OCI-LY7 (cell line): Measurements from ENCODE around the gene ERCC2. TPM values are rescaled to one million over a fixed set of nuclear protein-coding genes. Genes with fewer than 3 reads are reported as not detected.
"Not testable (repeated sequence)": the region's sequence is repeated elsewhere in the genome, so short reads cannot be mapped to it uniquely, and the experiment has no call there.

Experiments used
- BruUV-seq: library from RNA; stranded (reverse); fragments of 400-500 nt; replicated peaks from 2 replicates; lab custom pipeline; 2021; lab: Mats Ljungman, UMichigan
- CTCF ChIA-PET: fragments of 300-600 bp; sonication (Branson Sonifier 250); formaldehyde crosslinking; loops from one replicate; lab custom pipeline; 2022; ENCODE audit warnings: antibody characterized with exemption; ENCODE audit not compliant: unreplicated experiment; lab: Charles Lee
- POLR2A ChIA-PET: fragments of 300-600 bp; sonication (Branson Sonifier 250); formaldehyde crosslinking; loops from one replicate; lab custom pipeline; 2022; ENCODE audit warnings: antibody characterized with exemption; lab: Charles Lee
- DNase-seq: peaks from one replicate; pipeline ENCODE4 v3.0.0-alpha.2; 2015; ENCODE audit warnings: low spot score
- H2AFZ ChIP-seq: fragments of 200-600 bp; sonication (generic), shearing (Covaris generic); 2 replicates; pipeline ENCODE4 v1.6.1; 2014; ENCODE audit warnings: mild to moderate bottlenecking, antibody characterized with exemption, low read length, moderate library complexity
- H3K27ac ChIP-seq: fragments of 200-600 bp; sonication (generic); 2 replicates; pipeline ENCODE4 v1.5.1; 2014; ENCODE audit warnings: mixed run types, low read depth, mild to moderate bottlenecking, moderate library complexity, low read length, inconsistent platforms; ENCODE audit not compliant: poor library complexity, severe bottlenecking
- H3K36me3 ChIP-seq: fragments of 200-600 bp; sonication (generic); 2 replicates; pipeline ENCODE4 v1.6.1; 2014; ENCODE audit warnings: mild to moderate bottlenecking, antibody characterized with exemption, low read length, moderate library complexity, mixed read lengths; ENCODE audit not compliant: insufficient read depth
- H3K4me1 ChIP-seq: fragments of 200-600 bp; sonication (generic); 2 replicates; pipeline ENCODE4 v1.5.1; 2014; ENCODE audit warnings: mild to moderate bottlenecking, low read length; ENCODE audit not compliant: insufficient read depth, poor library complexity, severe bottlenecking
- H3K4me2 ChIP-seq: fragments of 200-600 bp; sonication (generic); 2 replicates; pipeline ENCODE4 v1.6.1; 2014; ENCODE audit warnings: mild to moderate bottlenecking, low read length
- H3K4me3 ChIP-seq: fragments of 200-600 bp; sonication (generic); 2 replicates; pipeline ENCODE4 v1.5.1; 2014; ENCODE audit warnings: mild to moderate bottlenecking, low read depth, low read length; ENCODE audit not compliant: poor library complexity, severe bottlenecking
- H3K79me2 ChIP-seq: fragments of 200-600 bp; sonication (generic); 2 replicates; pipeline ENCODE4 v1.6.1; 2016; ENCODE audit warnings: low read depth, mild to moderate bottlenecking, low read length, moderate library complexity, mixed read lengths; ENCODE audit not compliant: insufficient read depth
- H3K9me2 ChIP-seq: fragments of 200-600 bp; sonication (generic); 2 replicates; pipeline ENCODE4 v1.6.1; 2016; ENCODE audit warnings: mild to moderate bottlenecking, low read length, mixed read lengths; ENCODE audit not compliant: insufficient read depth
- H3K9me3 ChIP-seq: fragments of 200-600 bp; sonication (generic); 2 replicates; pipeline ENCODE4 v1.6.1; 2014; ENCODE audit warnings: mild to moderate bottlenecking, mixed run types, low read length, mixed read lengths
- H4K20me1 ChIP-seq: fragments of 200-600 bp; sonication (generic); 2 replicates; pipeline ENCODE4 v1.6.1; 2014; ENCODE audit warnings: mild to moderate bottlenecking, antibody characterized with exemption, low read length, moderate library complexity, mixed read lengths; ENCODE audit not compliant: insufficient read depth
- EZH2phosphoT487 ChIP-seq: fragments of 200-600 bp; sonication (generic); IDR thresholded peaks from 2 replicates; pipeline ENCODE4 v1.6.1; 2018; ENCODE audit warnings: low read depth, borderline replicate concordance, mild to moderate bottlenecking, mixed run types, antibody characterized with exemption, low read length, moderate library complexity, mixed read lengths
- intact Hi-C: fragments of 100-400 bp; cut with micrococcal nuclease; formaldehyde crosslinking; loops from one replicate; pipeline ENCODE4 v1.10.0; 2022; ENCODE audit not compliant: unreplicated experiment
- total RNA-seq, 2 experiments: library from RNA; depleted of rRNA in 1 of 2; stranded (reverse); fragments of >200 nt in 1 of 2; shearing (Covaris generic) in 1 of 2; gene quantifications; 2 replicates each; pipeline ENCODE4 v1.2.3, GENCODE V29; 2014 to 2022
- TF ChIP-seq, protein P1 (sequence below): fragments of 200-600 bp; sonication (generic); conservative IDR thresholded peaks from 2 replicates; pipeline ENCODE4 v1.5.1; 2014; ENCODE audit warnings: mild to moderate bottlenecking, antibody characterized with exemption, low read length, moderate library complexity, mixed read lengths

Gene ERCC2
- total RNA-seq, 2 experiments from 2014 or later = 21.0 to 24.4 TPM

DNA sequence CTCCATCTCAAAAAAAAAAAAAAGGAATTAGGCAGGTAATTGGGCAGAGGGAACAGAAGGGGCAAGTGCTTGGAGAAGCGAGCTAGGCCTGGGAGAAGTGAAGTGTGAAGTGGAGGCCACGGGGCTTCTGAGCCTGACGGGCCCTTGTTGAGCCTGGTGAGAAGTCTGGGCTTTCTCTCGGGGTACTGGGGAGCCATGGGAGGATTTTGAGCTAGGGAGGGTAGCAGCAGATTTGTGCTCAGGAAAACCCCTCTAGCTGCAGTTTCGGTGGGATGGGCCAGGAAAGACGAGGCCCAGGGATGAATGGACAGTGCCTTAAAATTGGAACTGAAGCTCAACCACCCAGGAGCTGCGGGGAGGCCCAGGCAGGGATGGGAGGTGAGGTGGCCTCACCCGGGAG, 44.1 kb upstream of the ERCC2 start:
- no peaks in the 10 kb centered on the region for H3K79me2 ChIP-seq
- peaks cover 79% of the 10 kb centered on the region for H3K36me3 ChIP-seq
- no peak for DNase-seq
- H3K9me2 ChIP-seq = no peaks in the 10 kb centered on the region
- H3K4me1 ChIP-seq = peaks cover 15% of the 10 kb centered on the region
- no peak overlapping the region for H2AFZ ChIP-seq
- H3K4me3 ChIP-seq = no peak overlapping the region
- intact Hi-C loops = no loop called here
- BruUV-seq = no TSS peak
- TF ChIP-seq, protein P1, sequence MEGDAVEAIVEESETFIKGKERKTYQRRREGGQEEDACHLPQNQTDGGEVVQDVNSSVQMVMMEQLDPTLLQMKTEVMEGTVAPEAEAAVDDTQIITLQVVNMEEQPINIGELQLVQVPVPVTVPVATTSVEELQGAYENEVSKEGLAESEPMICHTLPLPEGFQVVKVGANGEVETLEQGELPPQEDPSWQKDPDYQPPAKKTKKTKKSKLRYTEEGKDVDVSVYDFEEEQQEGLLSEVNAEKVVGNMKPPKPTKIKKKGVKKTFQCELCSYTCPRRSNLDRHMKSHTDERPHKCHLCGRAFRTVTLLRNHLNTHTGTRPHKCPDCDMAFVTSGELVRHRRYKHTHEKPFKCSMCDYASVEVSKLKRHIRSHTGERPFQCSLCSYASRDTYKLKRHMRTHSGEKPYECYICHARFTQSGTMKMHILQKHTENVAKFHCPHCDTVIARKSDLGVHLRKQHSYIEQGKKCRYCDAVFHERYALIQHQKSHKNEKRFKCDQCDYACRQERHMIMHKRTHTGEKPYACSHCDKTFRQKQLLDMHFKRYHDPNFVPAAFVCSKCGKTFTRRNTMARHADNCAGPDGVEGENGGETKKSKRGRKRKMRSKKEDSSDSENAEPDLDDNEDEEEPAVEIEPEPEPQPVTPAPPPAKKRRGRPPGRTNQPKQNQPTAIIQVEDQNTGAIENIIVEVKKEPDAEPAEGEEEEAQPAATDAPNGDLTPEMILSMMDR = no peak
- TF ChIP-seq EZH2phosphoT487 = no peak
- ChIA-PET POLR2A (interaction anchor here (0.6 kb wide), 1 partner anchor 19 kb away, joined by 5 read pairs; no protein-coding TSS in a partner anchor), CTCF (no interaction called here)
- no peaks in the 10 kb centered on the region for H4K20me1 ChIP-seq
- no peak overlapping the region for H3K27ac ChIP-seq
- no peak overlapping the region for H3K4me2 ChIP-seq
- H3K9me3 ChIP-seq = no peaks in the 10 kb centered on the region

DNA sequence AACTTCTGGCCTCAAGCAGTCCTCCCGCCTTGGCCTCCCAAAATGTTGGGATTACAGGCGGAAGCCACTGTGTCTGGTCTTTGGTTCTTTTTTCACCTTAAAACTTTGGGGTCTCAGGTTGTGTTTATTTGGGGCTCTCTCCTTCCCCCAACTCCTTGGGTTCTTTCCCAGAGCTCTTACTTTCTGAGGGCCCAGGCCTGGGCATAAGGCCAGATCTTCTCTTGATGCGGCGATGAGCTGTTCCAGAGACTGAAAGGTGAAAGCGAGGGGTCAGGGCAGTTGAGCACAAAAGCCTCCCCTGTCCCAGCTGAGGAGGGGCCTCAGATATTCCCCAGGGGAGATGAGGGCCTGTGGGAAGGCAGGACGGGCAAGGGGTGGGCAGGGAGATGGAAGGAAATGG, 43.1 kb upstream of the ERCC2 start:
- Histone ChIP-seq H3K4me2 (no peak overlapping the region), H3K4me3 (no peak overlapping the region), H3K4me1 (peaks cover 13% of the 10 kb centered on the region), H2AFZ (no peak overlapping the region), H3K9me2 (no peaks in the 10 kb centered on the region), H3K27ac (no peak overlapping the region), H3K79me2 (no peaks in the 10 kb centered on the region), H3K36me3 (peaks cover 79% of the 10 kb centered on the region), H3K9me3 (no peaks in the 10 kb centered on the region), H4K20me1 (no peaks in the 10 kb centered on the region)
- no peak for TF ChIP-seq EZH2phosphoT487
- TF ChIP-seq, protein P1 = no peak
- ChIA-PET CTCF (no interaction called here), POLR2A (no interaction called here)
- no peak for DNase-seq
- intact Hi-C loops = no loop called here
- BruUV-seq = no TSS peak

DNA sequence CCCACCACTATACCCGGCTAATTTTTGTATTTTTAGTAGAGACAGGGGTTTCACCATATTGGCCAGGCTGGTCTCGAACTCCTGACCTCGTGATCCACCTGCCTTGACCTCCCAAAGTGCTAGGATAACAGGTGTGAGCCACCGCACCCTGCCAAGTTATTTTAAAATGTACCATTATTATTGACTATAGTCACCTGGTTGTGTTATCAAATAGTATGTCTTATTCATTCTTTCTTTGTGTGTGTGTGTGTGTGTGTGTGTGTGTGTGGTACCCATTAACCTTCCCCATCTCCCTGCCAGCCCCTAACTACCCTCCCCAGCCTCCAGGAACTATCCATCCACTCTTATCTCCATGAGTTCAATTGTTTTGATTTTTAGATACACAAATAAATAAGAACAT, 40.0 kb upstream of the ERCC2 start:
- H3K4me3 ChIP-seq, H3K9me3 ChIP-seq, intact Hi-C loops, POLR2A ChIA-PET, CTCF ChIA-PET, DNase-seq, H3K9me2 ChIP-seq, H4K20me1 ChIP-seq, H2AFZ ChIP-seq, BruUV-seq, H3K27ac ChIP-seq, H3K4me2 ChIP-seq: not testable (repeated sequence)
- Histone ChIP-seq H3K36me3 (peaks cover 49% of the 10 kb centered on the region), H3K79me2 (peaks cover 10% of the 10 kb centered on the region), H3K4me1 (peaks cover 16% of the 10 kb centered on the region)
